ENCODE results near the gene FBXO5.

- TF ChIP-seq, protein P1, sequence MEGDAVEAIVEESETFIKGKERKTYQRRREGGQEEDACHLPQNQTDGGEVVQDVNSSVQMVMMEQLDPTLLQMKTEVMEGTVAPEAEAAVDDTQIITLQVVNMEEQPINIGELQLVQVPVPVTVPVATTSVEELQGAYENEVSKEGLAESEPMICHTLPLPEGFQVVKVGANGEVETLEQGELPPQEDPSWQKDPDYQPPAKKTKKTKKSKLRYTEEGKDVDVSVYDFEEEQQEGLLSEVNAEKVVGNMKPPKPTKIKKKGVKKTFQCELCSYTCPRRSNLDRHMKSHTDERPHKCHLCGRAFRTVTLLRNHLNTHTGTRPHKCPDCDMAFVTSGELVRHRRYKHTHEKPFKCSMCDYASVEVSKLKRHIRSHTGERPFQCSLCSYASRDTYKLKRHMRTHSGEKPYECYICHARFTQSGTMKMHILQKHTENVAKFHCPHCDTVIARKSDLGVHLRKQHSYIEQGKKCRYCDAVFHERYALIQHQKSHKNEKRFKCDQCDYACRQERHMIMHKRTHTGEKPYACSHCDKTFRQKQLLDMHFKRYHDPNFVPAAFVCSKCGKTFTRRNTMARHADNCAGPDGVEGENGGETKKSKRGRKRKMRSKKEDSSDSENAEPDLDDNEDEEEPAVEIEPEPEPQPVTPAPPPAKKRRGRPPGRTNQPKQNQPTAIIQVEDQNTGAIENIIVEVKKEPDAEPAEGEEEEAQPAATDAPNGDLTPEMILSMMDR (IDR thresholded peaks at IDR 0.05) = no peak
- TF ChIP-seq POLR2A (IDR thresholded peaks at IDR 0.05) (no peak), EP300 (IDR thresholded peaks at IDR 0.05) (no peak)
Measured at GRCh38 chr6:153018355-153018754, 35.5 kb upstream of the FBXO5 start.
